B cell (primary cell): ENCODE data around the gene POFUT2.

Source experiments
- CTCF ChIP-seq: fragments of 200-600 bp; IDR thresholded peaks from one replicate; pipeline ENCODE4 v1.8.0; 2022; ENCODE audit warnings: antibody characterized with exemption, mild to moderate bottlenecking
- EZH2 ChIP-seq: IDR thresholded peaks from 2 replicates; pipeline ENCODE4 v1.6.1; 2012; ENCODE audit warnings: borderline replicate concordance, low read depth, mild to moderate bottlenecking, moderate library complexity, low read length; ENCODE audit not compliant: insufficient read depth, poor library complexity, severe bottlenecking

DNA sequence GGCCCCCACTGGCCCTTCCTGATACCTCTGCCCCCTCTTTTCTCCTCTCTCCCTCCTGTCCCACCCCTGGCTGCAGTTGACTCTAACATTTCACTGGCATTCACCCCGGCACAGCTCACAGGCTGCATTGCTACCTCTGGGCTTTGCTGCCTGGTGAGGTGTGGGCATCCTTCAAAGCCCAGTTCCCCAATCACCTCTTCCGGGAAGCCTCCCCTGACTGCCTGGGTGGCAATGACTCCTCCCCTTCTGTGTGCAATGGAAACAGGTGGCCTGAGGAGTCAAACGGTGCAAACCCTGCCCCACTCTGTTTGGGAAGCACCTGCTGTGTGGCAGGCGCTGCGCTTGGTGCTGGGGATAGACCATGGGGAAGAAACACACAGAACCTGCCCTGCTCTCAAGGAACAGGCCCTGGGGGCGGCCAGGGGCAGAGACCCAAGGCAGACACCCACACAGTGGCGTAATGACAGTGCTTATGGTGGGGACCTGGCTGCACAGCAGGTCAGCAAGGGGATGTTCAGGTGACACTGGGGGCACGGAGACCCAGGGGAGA, 39.3 kb upstream of the POFUT2 start:
- TF ChIP-seq CTCF: no peak
- TF ChIP-seq EZH2: no peak
